Testis (tissue), 3 donors: ENCODE data around the gene NPEPL1. TPM values are rescaled to one million over a fixed set of nuclear protein-coding genes. Genes with fewer than 3 reads are reported as not detected.

Experiments used
- DNase-seq: peaks from one replicate; pipeline ENCODE4 v3.0.0-alpha.2; 2019
- H3K27ac ChIP-seq, 2 donors: fragments of 200-600 bp; sonication (generic); one replicate each; pipeline ENCODE4 v1.5.1; 2019
- H3K27me3 ChIP-seq: fragments of 200-600 bp; sonication (generic); one replicate; pipeline ENCODE4 v1.5.1; 2019
- H3K36me3 ChIP-seq: fragments of 200-600 bp; sonication (generic); one replicate; pipeline ENCODE4 v1.5.1; 2017; ENCODE audit warnings: low read depth; ENCODE audit errors: missing control alignments
- H3K4me1 ChIP-seq: fragments of 200-600 bp; sonication (generic); one replicate; pipeline ENCODE4 v1.5.1; 2019
- H3K4me3 ChIP-seq, 2 donors: fragments of 200-600 bp; sonication (generic); one replicate each; pipeline ENCODE4 v1.5.1; 2017 to 2019
- H3K9me3 ChIP-seq: fragments of 200-600 bp; sonication (generic); one replicate; pipeline ENCODE4 v1.5.1; 2017
- CTCF ChIP-seq, 3 experiments: fragments of 450-650 bp in 2 of 3; fragments of 200-600 bp in 1 of 3; sonication (generic) in 1 of 3; IDR thresholded peaks; one replicate each; pipeline ENCODE4 v1.5.1; 2016 to 2019; ENCODE audit warnings: antibody characterized with exemption in 3 of 3, mild to moderate bottlenecking in 2 of 3, moderate library complexity in 1 of 3
- POLR2A ChIP-seq: fragments of 450-650 bp; IDR thresholded peaks from one replicate; pipeline ENCODE4 v1.6.1; 2017; ENCODE audit warnings: antibody characterized with exemption, mild to moderate bottlenecking, moderate library complexity
- WGBS, 2 donors: methylation state at CpG; one replicate each; pipeline ENCODE4 v1.1.5; 2018; 5-methylcytosine and 5-hydroxymethylcytosine counted together
- intact Hi-C: fragments of 100-400 bp; cut with DNase I; formaldehyde crosslinking; loops from one replicate; pipeline ENCODE4 v1.15.1; 2023; ENCODE audit warnings: low total_unique reads
- polyA plus RNA-seq: library from polyadenylated mRNA; stranded (reverse); fragments of 350-450 nt; fragmentation: Illumina TruSeq; extraction: RNeasy Lipid Tissue Mini Kit (QIAGEN cat#74804); gene quantifications from one replicate; pipeline ENCODE4 v1.2.3, GENCODE V29; 2014; ENCODE audit warnings: low read depth, low replicate concordance; ENCODE audit not compliant: insufficient read depth
- total RNA-seq, 2 donors: library from RNA; depleted of rRNA; stranded (reverse); fragments of >200 nt; gene quantifications; one replicate each; pipeline ENCODE4 v1.2.3, GENCODE V29; 2016

Gene NPEPL1
- total and polyA plus RNA-seq, 3 donors from 2014 or later: 47.6 to 79.9 (median 56.3) TPM

DNA sequence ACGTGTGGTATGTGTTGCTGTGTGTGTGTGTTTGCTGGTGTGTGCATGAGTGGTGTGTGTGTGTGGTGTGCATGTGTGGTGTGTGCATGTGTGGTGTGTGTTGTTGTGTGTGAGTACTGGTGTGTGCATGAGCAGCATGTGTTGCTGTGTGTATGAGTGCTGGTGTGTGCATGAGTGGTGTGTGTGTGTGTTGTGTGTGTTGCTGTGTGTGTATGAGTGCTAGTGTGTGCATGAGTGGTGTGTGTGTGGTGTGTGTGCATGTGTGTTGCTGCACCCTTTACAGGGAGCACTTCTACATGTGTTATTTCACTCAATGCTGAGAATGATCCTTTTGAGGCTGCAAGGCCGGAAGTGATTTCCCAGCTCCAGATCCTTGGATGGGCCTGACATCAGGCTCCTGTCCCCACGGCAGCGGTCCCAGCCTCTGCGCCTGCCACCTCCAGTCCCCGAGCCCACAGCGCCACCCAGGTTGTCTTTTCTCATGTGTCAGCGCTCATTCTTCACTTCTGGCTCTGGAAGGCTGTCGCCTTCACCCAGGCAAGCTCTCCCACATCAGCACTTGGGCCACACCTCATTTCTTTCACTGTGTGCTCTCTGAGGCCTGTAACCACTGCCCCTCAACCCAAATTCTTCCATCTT, 2.6 kb downstream of the NPEPL1 start:
- no peak overlapping the region for H3K4me3 ChIP-seq
- H3K9me3 ChIP-seq: no peaks in the 10 kb centered on the region
- no peaks in the 10 kb centered on the region for H3K36me3 ChIP-seq
- no peak overlapping the region for H3K27ac ChIP-seq
- TF ChIP-seq POLR2A (no peak), CTCF (IDR thresholded peaks at IDR 0.05) (no peak)
- no peak for DNase-seq
- H3K27me3 ChIP-seq: no peaks in the 10 kb centered on the region
- H3K4me1 ChIP-seq: peaks cover 34% of the 10 kb centered on the region
- intact Hi-C loops: no loop called here
- 90 to 91% methylated on average over 9 of the region's 9 CpGs for WGBS, 2 donors

GRCh38 chr20:58695895-58696375, 3.3 kb downstream of the NPEPL1 start:
- WGBS, 2 donors: 92 to 96% methylated on average over 8 to 10 of the region's 10 CpGs
- Histone ChIP-seq H3K27me3 (no peaks in the 10 kb centered on the region), H3K36me3 (no peaks in the 10 kb centered on the region), H3K9me3 (no peaks in the 10 kb centered on the region), H3K4me1 (peaks cover 28% of the 10 kb centered on the region), H3K27ac (no peak overlapping the region), H3K4me3 (no peak overlapping the region)
- intact Hi-C loops: no loop called here
- TF ChIP-seq CTCF (IDR thresholded peaks at IDR 0.05) (no peak), POLR2A (no peak)
- no peak for DNase-seq

- H3K9me3 ChIP-seq: no peaks in the 10 kb centered on the region
- WGBS, 2 donors: 89 to 96% methylated on average over 10 of the region's 10 CpGs
- H3K36me3 ChIP-seq: no peaks in the 10 kb centered on the region
- DNase-seq: no peak
- no peak overlapping the region for H3K27ac ChIP-seq
- no peak overlapping the region for H3K4me3 ChIP-seq
- H3K4me1 ChIP-seq: peaks cover 28% of the 10 kb centered on the region
- TF ChIP-seq POLR2A (no peak), CTCF (IDR thresholded peaks at IDR 0.05) (no peak)
- intact Hi-C loops: no loop called here
- no peaks in the 10 kb centered on the region for H3K27me3 ChIP-seq
These were observed 3.9 kb downstream of the NPEPL1 start for GRCh38 chr20:58696411-58696961.

DNA sequence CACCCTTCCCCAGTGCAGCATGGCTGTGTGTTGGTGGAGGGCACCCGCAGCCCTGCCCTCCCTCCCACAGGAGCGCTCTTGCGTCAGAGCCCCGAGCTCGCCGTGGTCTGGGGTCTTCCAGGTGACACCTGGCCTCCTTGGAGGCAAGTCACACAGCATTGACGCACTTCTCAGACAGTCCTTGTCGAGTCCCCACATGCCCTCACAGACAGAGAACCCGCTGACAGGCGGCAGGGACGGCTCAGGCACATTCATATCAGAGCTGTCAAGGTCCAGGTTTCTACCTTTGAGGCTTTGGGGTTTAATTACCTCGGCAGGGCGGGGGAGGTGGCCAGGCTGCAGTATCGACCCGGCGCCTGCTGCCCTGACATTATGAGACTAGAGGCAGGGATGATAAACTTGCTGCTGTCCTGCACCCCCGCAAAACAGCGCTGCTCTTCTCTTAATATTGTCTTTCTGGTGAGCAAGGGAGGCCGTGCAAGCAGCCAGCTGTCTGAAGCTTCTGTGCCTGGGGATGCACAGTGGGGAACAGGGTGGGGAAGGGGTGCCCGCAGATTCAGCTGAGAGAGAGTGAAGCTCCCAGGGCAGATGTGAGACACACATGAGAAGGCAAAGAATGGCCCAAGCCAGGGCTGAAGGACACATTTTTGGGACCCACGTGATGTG, 4.7 kb downstream of the NPEPL1 start:
- Histone ChIP-seq H3K4me3 (no peak overlapping the region), H3K4me1 (peaks cover 23% of the 10 kb centered on the region), H3K27me3 (no peaks in the 10 kb centered on the region), H3K36me3 (no peaks in the 10 kb centered on the region), H3K27ac (no peak overlapping the region), H3K9me3 (no peaks in the 10 kb centered on the region)
- WGBS, 2 donors: 73 to 77% methylated on average over 17 to 21 of the region's 21 CpGs
- intact Hi-C loops: no loop called here
- TF ChIP-seq CTCF (IDR thresholded peaks at IDR 0.05) (no peak), POLR2A (no peak)
- DNase-seq: no peak
